Measurements from ENCODE around the gene RIC8A.

DNA sequence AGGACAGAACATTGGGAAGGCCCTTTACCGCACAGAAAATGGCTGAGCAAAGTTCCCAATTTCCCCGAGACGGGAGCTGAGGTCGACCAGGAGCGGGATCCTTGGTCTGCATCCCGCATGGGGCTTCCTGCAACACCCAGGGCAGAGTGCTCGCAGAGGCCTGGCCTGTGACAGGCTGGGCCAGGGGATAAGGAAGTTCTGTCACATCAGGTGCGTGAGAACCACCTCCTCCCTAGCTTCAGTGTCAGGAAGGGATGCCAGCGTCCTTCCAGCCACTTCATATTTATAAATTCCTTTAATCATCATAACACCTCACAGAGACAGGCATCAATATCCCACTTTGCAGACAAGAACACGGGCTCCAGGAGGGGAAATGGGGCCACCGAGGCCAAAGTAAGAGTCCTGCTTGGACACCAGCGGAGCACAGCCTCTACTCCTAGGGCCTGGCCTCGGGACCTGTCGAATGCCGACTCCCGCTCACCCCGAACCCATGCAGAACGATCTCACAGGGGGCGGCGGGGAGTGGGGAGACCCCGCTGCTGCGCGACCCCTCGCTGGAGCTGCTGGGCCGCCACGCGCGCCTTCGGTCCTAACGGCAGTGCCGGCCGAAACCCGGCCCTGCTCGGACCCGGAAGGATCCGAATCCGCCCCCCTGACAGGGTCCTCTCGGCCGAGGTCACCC lies 841 bp upstream of the RIC8A start:
- TF ChIP-seq, protein P1, sequence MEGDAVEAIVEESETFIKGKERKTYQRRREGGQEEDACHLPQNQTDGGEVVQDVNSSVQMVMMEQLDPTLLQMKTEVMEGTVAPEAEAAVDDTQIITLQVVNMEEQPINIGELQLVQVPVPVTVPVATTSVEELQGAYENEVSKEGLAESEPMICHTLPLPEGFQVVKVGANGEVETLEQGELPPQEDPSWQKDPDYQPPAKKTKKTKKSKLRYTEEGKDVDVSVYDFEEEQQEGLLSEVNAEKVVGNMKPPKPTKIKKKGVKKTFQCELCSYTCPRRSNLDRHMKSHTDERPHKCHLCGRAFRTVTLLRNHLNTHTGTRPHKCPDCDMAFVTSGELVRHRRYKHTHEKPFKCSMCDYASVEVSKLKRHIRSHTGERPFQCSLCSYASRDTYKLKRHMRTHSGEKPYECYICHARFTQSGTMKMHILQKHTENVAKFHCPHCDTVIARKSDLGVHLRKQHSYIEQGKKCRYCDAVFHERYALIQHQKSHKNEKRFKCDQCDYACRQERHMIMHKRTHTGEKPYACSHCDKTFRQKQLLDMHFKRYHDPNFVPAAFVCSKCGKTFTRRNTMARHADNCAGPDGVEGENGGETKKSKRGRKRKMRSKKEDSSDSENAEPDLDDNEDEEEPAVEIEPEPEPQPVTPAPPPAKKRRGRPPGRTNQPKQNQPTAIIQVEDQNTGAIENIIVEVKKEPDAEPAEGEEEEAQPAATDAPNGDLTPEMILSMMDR (IDR thresholded peaks at IDR 0.05 in 2 of 3, conservative IDR thresholded peaks at IDR 0.05 in 1 of 3; ENCODE audit: insufficient read depth in 2 of 3, low read depth in 1 of 3, low read length in 3 of 3): no peak
- TF ChIP-seq ZNF274 (IDR thresholded peaks at IDR 0.05; ENCODE audit: borderline replicate concordance, low read depth, low read length): no peak
